ENCODE measurements around the gene ACACB. TPM values are rescaled to one million over a fixed set of nuclear protein-coding genes. Genes with fewer than 3 reads are reported as not detected.

Gene ACACB
- total RNA-seq, 4 donors from 2014 or later: 56.0 to 179 (median 152) TPM

- Histone ChIP-seq H3K27ac (no peak overlapping the region), H3K9me3 (no peaks in the 10 kb centered on the region), H3K4me3 (no peak overlapping the region), H3K36me3 (peaks cover 0 to 84% (median 3%) of the 10 kb centered on the region in 3 donors), H3K27me3 (no peaks in the 10 kb centered on the region), H3K4me1 (peaks cover 0 to 6% (median 0%) of the 10 kb centered on the region in 4 donors)
- no peak for DNase-seq
- TF ChIP-seq CTCF (IDR thresholded peaks at IDR 0.05) (no peak), POLR2A (IDR thresholded peaks at IDR 0.05) (no peak)
Measured at GRCh38 chr12:109199324-109199723, 82.9 kb downstream of the ACACB start.

- TF ChIP-seq POLR2A (IDR thresholded peaks at IDR 0.05) (no peak), CTCF (IDR thresholded peaks at IDR 0.05) (no peak)
- H3K4me3 ChIP-seq: no peak overlapping the region
- H3K27ac ChIP-seq: no peak overlapping the region
- no peaks in the 10 kb centered on the region for H3K9me3 ChIP-seq
- peaks cover 0 to 6% (median 0%) of the 10 kb centered on the region in 4 donors for H3K4me1 ChIP-seq
- peaks cover 0 to 84% (median 3%) of the 10 kb centered on the region in 3 donors for H3K36me3 ChIP-seq
- no peaks in the 10 kb centered on the region for H3K27me3 ChIP-seq
- DNase-seq: no peak
Measured at GRCh38 chr12:109200825-109201495, 84.6 kb downstream of the ACACB start.

- peaks cover 0 to 84% (median 3%) of the 10 kb centered on the region in 3 donors for H3K36me3 ChIP-seq
- H3K27me3 ChIP-seq: no peaks in the 10 kb centered on the region
- no peak for TF ChIP-seq CTCF (IDR thresholded peaks at IDR 0.05)
- TF ChIP-seq POLR2A (IDR thresholded peaks at IDR 0.05): no peak
- H3K9me3 ChIP-seq: no peaks in the 10 kb centered on the region
- H3K4me3 ChIP-seq: no peak overlapping the region
- H3K27ac ChIP-seq: no peak overlapping the region
- peaks cover 0 to 6% (median 0%) of the 10 kb centered on the region in 4 donors for H3K4me1 ChIP-seq
- DNase-seq: no peak
Measured at GRCh38 chr12:109201496-109201885, 85.1 kb downstream of the ACACB start.

- Histone ChIP-seq H3K4me3 (no peak overlapping the region), H3K27me3 (no peaks in the 10 kb centered on the region), H3K4me1 (peaks cover 0 to 2% (median 0%) of the 10 kb centered on the region in 4 donors), H3K36me3 (peaks cover 0 to 84% (median 3%) of the 10 kb centered on the region in 3 donors), H3K27ac (no peak overlapping the region), H3K9me3 (no peaks in the 10 kb centered on the region)
- DNase-seq: no peak
- TF ChIP-seq CTCF (IDR thresholded peaks at IDR 0.05) (no peak), POLR2A (IDR thresholded peaks at IDR 0.05) (no peak)
Measured at GRCh38 chr12:109202770-109203169, 86.4 kb downstream of the ACACB start.

- DNase-seq: no peak
- no peak overlapping the region for H3K4me3 ChIP-seq
- H3K27ac ChIP-seq: no peak overlapping the region
- no peaks in the 10 kb centered on the region for H3K9me3 ChIP-seq
- H3K36me3 ChIP-seq: peaks cover 0 to 89% (median 3%) of the 10 kb centered on the region in 3 donors
- H3K4me1 ChIP-seq: no peaks in the 10 kb centered on the region
- H3K27me3 ChIP-seq: no peaks in the 10 kb centered on the region
- TF ChIP-seq CTCF (IDR thresholded peaks at IDR 0.05): no peak
- no peak for TF ChIP-seq POLR2A (IDR thresholded peaks at IDR 0.05)
Measured at GRCh38 chr12:109203480-109203879, 87.1 kb downstream of the ACACB start.

Data from Peyer's patch (tissue), 4 donors.